ENCODE data around the gene ANXA5. TPM values are rescaled to one million over a fixed set of nuclear protein-coding genes. Genes with fewer than 3 reads are reported as not detected.

ANXA5 gene
- total RNA-seq, 1 donor from 2014 or later = 216 TPM

- Histone ChIP-seq H3K4me3 (no peak overlapping the region), H4K20me1 (ENCODE audit: low read depth) (no peaks in the 10 kb centered on the region), H3K79me2 (ENCODE audit: low read depth) (no peaks in the 10 kb centered on the region), H3K36me3 (no peaks in the 10 kb centered on the region), H3K4me1 (no peaks in the 10 kb centered on the region), H3F3A (ENCODE audit: low read depth) (no peaks in the 10 kb centered on the region), H3K9ac (no peak overlapping the region), H3K27ac (no peak overlapping the region), H3K9me3 (ENCODE audit: low read depth) (no peaks in the 10 kb centered on the region), H3K27me3 (no peaks in the 10 kb centered on the region), H3K4me2 (no peak overlapping the region), H2AFZ (replicated peaks) (peak overlapping the region; percentile 71)
- Mint-ChIP-seq H3K27me3 (ENCODE audit: insufficient read depth, low read depth) (no peaks in the 10 kb centered on the region), H3K4me3 (no peak overlapping the region), H3K9me3 (no peaks in the 10 kb centered on the region), H3K27ac (peak overlapping the region; percentile 42), H3K36me3 (no peaks in the 10 kb centered on the region), H3K4me1 (peaks cover 14% of the 10 kb centered on the region)
- DNase-seq (ENCODE audit: low spot score) = no peak
- TF ChIP-seq EZH2 (IDR thresholded peaks at IDR 0.05) (no peak), EZH2phosphoT487 (IDR thresholded peaks at IDR 0.05) (no peak), CTCF (IDR thresholded peaks at IDR 0.05) (no peak)
Observed at GRCh38 chr4:121633653-121634052, 63.1 kb downstream of the ANXA5 start.

- H3K79me2 ChIP-seq (ENCODE audit: low read depth) = no peaks in the 10 kb centered on the region
- DNase-seq (ENCODE audit: low spot score) = no peak
- H3K27me3 ChIP-seq = no peaks in the 10 kb centered on the region
- H3K36me3 ChIP-seq = no peaks in the 10 kb centered on the region
- H3K9ac ChIP-seq = no peak overlapping the region
- no peak overlapping the region for H2AFZ ChIP-seq (replicated peaks)
- H3K4me2 ChIP-seq = no peak overlapping the region
- H3K4me3 Mint-ChIP-seq = no peak overlapping the region
- TF ChIP-seq EZH2 (IDR thresholded peaks at IDR 0.05) = no peak
- TF ChIP-seq EZH2phosphoT487 (IDR thresholded peaks at IDR 0.05) = no peak
- no peak for TF ChIP-seq CTCF (IDR thresholded peaks at IDR 0.05)
- no peaks in the 10 kb centered on the region for H3K27me3 Mint-ChIP-seq (ENCODE audit: insufficient read depth, low read depth)
- H4K20me1 ChIP-seq (ENCODE audit: low read depth) = no peaks in the 10 kb centered on the region
- peaks cover 8% of the 10 kb centered on the region for H3K4me1 Mint-ChIP-seq
- H3K9me3 ChIP-seq (ENCODE audit: low read depth) = no peaks in the 10 kb centered on the region
- no peak overlapping the region for H3K27ac ChIP-seq
- no peaks in the 10 kb centered on the region for H3K36me3 Mint-ChIP-seq
- H3F3A ChIP-seq (ENCODE audit: low read depth) = no peaks in the 10 kb centered on the region
- no peaks in the 10 kb centered on the region for H3K4me1 ChIP-seq
- H3K27ac Mint-ChIP-seq = no peak overlapping the region
- H3K9me3 Mint-ChIP-seq = no peaks in the 10 kb centered on the region
- no peak overlapping the region for H3K4me3 ChIP-seq
Observed at GRCh38 chr4:121632636-121633035, 64.1 kb downstream of the ANXA5 start.

Other genes starting within 250 kb of the ANXA5 start
- gene SMIM43, start 68.2 kb upstream of the ANXA5 start, total RNA-seq (ENCODE audit: low replicate concordance) = 0.06 TPM in 1 of 2 replicates, not detected in the other
- gene EXOSC9, start 104.3 kb upstream of the ANXA5 start, total RNA-seq (ENCODE audit: low replicate concordance) = 74.3 and 115 TPM in 2 replicates
- gene CCNA2, start 126.9 kb upstream of the ANXA5 start, total RNA-seq (ENCODE audit: low replicate concordance) = 197 and 254 TPM in 2 replicates
- 26.8 and 39.7 TPM in 2 replicates for gene BBS7, start 173.5 kb upstream of the ANXA5 start, total RNA-seq (ENCODE audit: low replicate concordance)

Measured in neural progenitor cell (in vitro differentiated cells).